Measurements from ENCODE around the gene HSF2BP.
"Not testable (repeated sequence)": the region's sequence is repeated elsewhere in the genome, so short reads cannot be mapped to it uniquely, and the experiment has no call there.

Gene HSF2BP

GRCh38 chr21:43513023-43513422, 146.3 kb downstream of the HSF2BP start:
- not testable (repeated sequence) for DNase-seq

- not testable (repeated sequence) for DNase-seq
Measured at GRCh38 chr21:43511209-43511608, 148.1 kb downstream of the HSF2BP start.

- DNase-seq, result not testable (repeated sequence)
Measured at GRCh38 chr21:43510669-43511068, 148.6 kb downstream of the HSF2BP start.

- not testable (repeated sequence) for DNase-seq
Measured at GRCh38 chr21:43503892-43504291, 155.4 kb downstream of the HSF2BP start.

GRCh38 chr21:43503075-43503750, 156.1 kb downstream of the HSF2BP start:
- not testable (repeated sequence) for DNase-seq

GRCh38 chr21:43502407-43503071, 156.7 kb downstream of the HSF2BP start:
- not testable (repeated sequence) for DNase-seq

DNA sequence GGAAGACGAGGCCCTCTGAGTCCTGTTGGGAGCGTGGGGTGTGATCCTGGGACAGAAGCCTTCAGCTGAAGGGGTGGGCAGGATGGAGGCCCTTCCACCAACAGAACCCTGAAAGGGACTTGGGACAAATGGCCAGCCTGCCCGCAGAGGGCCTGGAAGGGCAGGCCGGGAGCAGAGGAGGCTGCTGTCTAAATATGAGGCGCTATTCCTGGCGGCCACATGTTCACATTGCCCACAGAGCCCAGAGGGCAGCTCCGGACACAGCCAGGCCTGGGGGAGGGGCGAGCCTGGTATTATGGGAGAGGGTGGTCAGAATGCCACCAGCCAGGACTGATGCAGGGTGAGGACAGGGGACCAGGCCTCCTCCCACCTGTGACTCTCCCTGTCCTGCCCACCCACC, 160.4 kb downstream of the HSF2BP start:
- DNase-seq, result not testable (repeated sequence)

- not testable (repeated sequence) for DNase-seq
Measured at GRCh38 chr21:43498065-43498464, 161.2 kb downstream of the HSF2BP start.

DNA sequence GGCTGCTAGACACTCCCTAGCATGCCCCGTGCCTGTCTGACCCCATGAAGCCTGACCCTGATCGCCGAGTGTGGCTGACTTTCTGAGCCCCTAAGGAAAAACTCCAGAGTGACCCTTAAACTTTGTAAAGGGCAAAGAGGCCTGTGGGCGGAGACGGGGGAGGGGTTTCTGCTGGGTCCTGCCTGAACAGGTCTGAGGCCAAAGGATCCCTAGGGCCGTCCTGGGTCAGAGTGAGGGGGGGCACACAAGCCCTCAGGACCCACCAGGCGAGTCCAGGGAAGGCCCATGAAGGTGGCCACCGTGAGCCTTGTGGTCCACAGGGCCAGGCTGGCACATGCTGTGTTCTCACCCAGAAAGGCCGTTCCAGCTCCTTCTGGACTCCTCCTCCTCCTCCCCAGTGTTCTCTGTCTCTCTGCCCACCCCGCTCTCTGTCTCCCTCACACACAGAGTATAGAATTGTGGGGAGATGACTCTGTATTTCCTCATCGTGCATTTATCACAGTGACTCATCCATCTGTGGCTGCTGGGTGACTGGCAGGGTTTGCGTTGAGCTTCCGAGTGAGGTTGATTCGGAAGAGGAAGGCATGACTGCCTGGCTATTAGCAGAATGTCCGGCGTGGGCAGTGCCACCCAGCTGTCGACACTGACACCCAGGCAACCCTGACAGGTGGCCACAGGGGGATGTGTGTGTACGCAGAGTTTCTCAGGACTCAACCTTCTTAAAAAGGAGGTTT, 164.8 kb downstream of the HSF2BP start:
- DNase-seq, result not testable (repeated sequence)

GRCh38 chr21:43493471-43493870, 165.8 kb downstream of the HSF2BP start:
- not testable (repeated sequence) for DNase-seq

GRCh38 chr21:43488235-43488634, 171.1 kb downstream of the HSF2BP start:
- not testable (repeated sequence) for DNase-seq

DNA sequence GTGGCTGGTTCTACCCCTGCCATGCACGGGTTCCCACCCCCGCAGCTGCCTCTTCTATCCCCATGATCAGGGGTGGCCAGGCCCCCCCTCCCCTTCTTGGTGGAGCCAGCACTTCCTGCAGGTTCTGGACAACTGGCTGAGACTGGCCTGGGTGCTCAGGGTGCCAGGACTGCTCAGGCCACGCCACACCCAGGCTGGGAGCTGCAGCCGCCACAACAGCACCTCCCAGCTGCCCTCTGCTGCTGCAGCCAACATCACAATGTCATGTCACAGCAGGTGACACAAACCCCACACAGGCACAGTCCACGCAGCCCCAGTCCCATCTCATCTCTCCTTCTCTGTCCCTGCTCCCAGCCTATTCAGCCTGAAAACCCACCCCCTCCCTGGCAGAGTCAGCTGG, 173.2 kb downstream of the HSF2BP start:
- not testable (repeated sequence) for DNase-seq

- not testable (repeated sequence) for DNase-seq
Measured at GRCh38 chr21:43485016-43485415, 174.3 kb downstream of the HSF2BP start.

DNA sequence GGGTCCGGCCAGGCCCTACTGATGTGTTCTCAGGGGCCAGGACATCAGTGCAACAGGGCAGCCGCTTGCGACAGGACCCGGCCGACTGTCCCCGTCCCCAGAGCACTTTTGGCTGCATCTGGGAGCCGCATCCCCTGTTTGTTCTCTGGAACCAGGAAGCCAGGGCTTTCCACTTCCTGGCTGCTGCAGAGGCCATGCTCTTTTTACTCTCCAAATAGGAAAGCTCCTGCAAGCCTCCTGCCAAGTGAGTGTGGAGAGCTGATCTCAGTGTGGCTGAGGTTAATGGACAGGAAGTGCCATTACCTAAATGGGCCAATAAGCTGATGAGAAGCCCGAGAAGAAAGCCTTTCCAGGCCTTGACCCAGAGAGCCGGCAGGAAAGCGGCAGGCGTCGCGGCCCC, 180.1 kb downstream of the HSF2BP start:
- not testable (repeated sequence) for DNase-seq
